OCI-LY1 (cell line): Measurements from ENCODE around the gene SLC22A1.

Experiments used
- H2AFZ ChIP-seq: fragments of 200-600 bp; sonication (generic), shearing (Covaris generic); 2 replicates; pipeline ENCODE4 v1.6.0; 2014; ENCODE audit warnings: antibody characterized with exemption, mild to moderate bottlenecking, low read length
- H3F3A ChIP-seq: fragments of 200-600 bp; sonication (generic), shearing (Covaris generic); 2 replicates; pipeline ENCODE4 v1.6.0; 2014; ENCODE audit warnings: mild to moderate bottlenecking, antibody characterized with exemption, low read length, moderate library complexity; ENCODE audit not compliant: insufficient read depth
- H3K27ac ChIP-seq: fragments of 200-600 bp; sonication (generic); 2 replicates; pipeline ENCODE4 v1.5.1; 2014; ENCODE audit warnings: low read length, mixed run types, mild to moderate bottlenecking, low read depth; ENCODE audit not compliant: poor library complexity, severe bottlenecking
- H3K27me3 ChIP-seq: fragments of 200-600 bp; sonication (generic); 2 replicates; pipeline ENCODE4 v1.6.0; 2014; ENCODE audit warnings: antibody characterized with exemption, mild to moderate bottlenecking, low read length, moderate library complexity; ENCODE audit not compliant: insufficient read depth
- H3K36me3 ChIP-seq: fragments of 200-600 bp; sonication (generic); 2 replicates; pipeline ENCODE4 v1.6.1; 2014; ENCODE audit warnings: mild to moderate bottlenecking, antibody characterized with exemption, low read length, moderate library complexity, mixed read lengths; ENCODE audit not compliant: insufficient read depth
- H3K4me1 ChIP-seq: fragments of 200-600 bp; sonication (generic); 2 replicates; pipeline ENCODE4 v1.5.1; 2014; ENCODE audit warnings: mild to moderate bottlenecking, low read length, moderate library complexity; ENCODE audit not compliant: insufficient read depth, severe bottlenecking
- H3K4me2 ChIP-seq: fragments of 200-600 bp; sonication (generic), shearing (Covaris generic); 2 replicates; pipeline ENCODE4 v1.6.1; 2014; ENCODE audit warnings: low read length
- H3K4me3 ChIP-seq: fragments of 200-600 bp; sonication (generic); 2 replicates; pipeline ENCODE4 v1.5.1; 2014; ENCODE audit warnings: low read length, low read depth, mild to moderate bottlenecking, mixed read lengths; ENCODE audit not compliant: poor library complexity, severe bottlenecking
- H3K79me2 ChIP-seq: fragments of 200-600 bp; shearing (Covaris generic); 2 replicates; pipeline ENCODE4 v1.6.1; 2016; ENCODE audit warnings: mixed run types, low read length, mixed read lengths; ENCODE audit not compliant: insufficient read depth
- H3K9ac ChIP-seq: fragments of 200-600 bp; sonication (generic), shearing (Covaris generic); 2 replicates; pipeline ENCODE4 v1.6.1; 2014; ENCODE audit warnings: mild to moderate bottlenecking, low read length, mixed read lengths
- H3K9me2 ChIP-seq: fragments of 200-600 bp; sonication (generic), shearing (Covaris generic); 2 replicates; pipeline ENCODE4 v1.6.1; 2014; ENCODE audit warnings: low read depth, mild to moderate bottlenecking, low read length, mixed read lengths
- H3K9me3 ChIP-seq: fragments of 200-600 bp; shearing (Covaris generic); 2 replicates; pipeline ENCODE4 v1.6.1; 2014; ENCODE audit warnings: low read length, mixed read lengths
- H4K20me1 ChIP-seq: fragments of 200-600 bp; sonication (generic), shearing (Covaris generic); 2 replicates; pipeline ENCODE4 v1.6.0; 2016; ENCODE audit warnings: mild to moderate bottlenecking, low read length; ENCODE audit not compliant: insufficient read depth
- EZH2 ChIP-seq: fragments of 200-600 bp; sonication (generic), shearing (Covaris generic); IDR thresholded peaks from 2 replicates; pipeline ENCODE4 v1.8.0; 2017; ENCODE audit warnings: borderline replicate concordance, mixed run types, mild to moderate bottlenecking, antibody characterized with exemption, low read length, moderate library complexity, mixed read lengths
- TF ChIP-seq, protein P1 (sequence below): fragments of 200-600 bp; sonication (generic), shearing (Covaris generic); IDR thresholded peaks from 2 replicates; pipeline ENCODE4 v1.5.1; 2017; ENCODE audit warnings: mild to moderate bottlenecking, antibody characterized with exemption, low read length, moderate library complexity, mixed read lengths

The SLC22A1 gene

DNA sequence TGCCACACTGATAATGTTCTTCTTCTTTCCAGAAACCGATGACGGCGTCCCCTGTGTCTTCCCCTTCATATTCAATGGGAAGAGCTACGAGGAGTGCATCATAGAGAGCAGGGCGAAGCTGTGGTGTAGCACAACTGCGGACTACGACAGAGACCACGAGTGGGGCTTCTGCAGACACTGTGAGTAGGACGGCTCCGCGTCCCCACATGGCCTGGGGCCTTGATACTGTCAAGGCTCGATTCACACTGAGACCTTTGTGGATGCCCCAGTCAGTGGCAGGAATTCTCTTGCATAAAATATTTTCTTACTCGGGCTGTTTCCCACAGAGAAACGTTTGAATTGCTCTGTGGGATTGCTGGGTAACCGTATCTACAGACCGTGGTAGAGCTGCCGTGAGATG, 41.5 kb upstream of the SLC22A1 start:
- H3K4me3 ChIP-seq, result no peak overlapping the region
- peaks cover 50% of the 10 kb centered on the region for H3K36me3 ChIP-seq
- no peaks in the 10 kb centered on the region for H3K79me2 ChIP-seq
- TF ChIP-seq, protein P1, sequence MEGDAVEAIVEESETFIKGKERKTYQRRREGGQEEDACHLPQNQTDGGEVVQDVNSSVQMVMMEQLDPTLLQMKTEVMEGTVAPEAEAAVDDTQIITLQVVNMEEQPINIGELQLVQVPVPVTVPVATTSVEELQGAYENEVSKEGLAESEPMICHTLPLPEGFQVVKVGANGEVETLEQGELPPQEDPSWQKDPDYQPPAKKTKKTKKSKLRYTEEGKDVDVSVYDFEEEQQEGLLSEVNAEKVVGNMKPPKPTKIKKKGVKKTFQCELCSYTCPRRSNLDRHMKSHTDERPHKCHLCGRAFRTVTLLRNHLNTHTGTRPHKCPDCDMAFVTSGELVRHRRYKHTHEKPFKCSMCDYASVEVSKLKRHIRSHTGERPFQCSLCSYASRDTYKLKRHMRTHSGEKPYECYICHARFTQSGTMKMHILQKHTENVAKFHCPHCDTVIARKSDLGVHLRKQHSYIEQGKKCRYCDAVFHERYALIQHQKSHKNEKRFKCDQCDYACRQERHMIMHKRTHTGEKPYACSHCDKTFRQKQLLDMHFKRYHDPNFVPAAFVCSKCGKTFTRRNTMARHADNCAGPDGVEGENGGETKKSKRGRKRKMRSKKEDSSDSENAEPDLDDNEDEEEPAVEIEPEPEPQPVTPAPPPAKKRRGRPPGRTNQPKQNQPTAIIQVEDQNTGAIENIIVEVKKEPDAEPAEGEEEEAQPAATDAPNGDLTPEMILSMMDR, result no peak
- TF ChIP-seq EZH2, result no peak
- no peak overlapping the region for H3K4me2 ChIP-seq
- H2AFZ ChIP-seq, result no peak overlapping the region
- H3K27me3 ChIP-seq, result no peaks in the 10 kb centered on the region
- H3K4me1 ChIP-seq, result no peaks in the 10 kb centered on the region
- H3F3A ChIP-seq, result no peaks in the 10 kb centered on the region
- no peaks in the 10 kb centered on the region for H3K9me3 ChIP-seq
- H3K9ac ChIP-seq, result no peak overlapping the region
- no peak overlapping the region for H3K27ac ChIP-seq
- no peaks in the 10 kb centered on the region for H4K20me1 ChIP-seq
- no peaks in the 10 kb centered on the region for H3K9me2 ChIP-seq

DNA sequence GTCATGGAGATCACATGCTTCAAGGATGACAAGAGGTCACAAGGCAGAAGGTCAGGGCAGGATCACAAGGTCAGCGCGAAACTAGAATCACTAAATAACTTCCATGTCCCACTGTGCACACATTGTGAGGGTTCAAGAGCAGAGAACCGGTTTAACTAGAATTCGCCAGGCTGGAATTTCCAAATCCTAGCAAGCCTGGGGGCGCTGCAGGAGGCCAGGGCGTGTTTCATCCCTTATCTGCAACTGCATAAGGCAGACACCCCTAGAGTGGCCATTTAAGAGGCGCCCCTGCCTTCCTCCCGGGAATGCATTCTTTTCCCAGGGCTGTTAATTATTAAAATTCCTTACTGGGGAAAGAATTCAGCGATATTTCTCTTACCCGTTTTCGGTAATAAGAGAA, 40.2 kb upstream of the SLC22A1 start:
- H2AFZ ChIP-seq, result no peak overlapping the region
- H3K27ac ChIP-seq, result no peak overlapping the region
- H3F3A ChIP-seq, result no peaks in the 10 kb centered on the region
- H3K4me1 ChIP-seq, result no peaks in the 10 kb centered on the region
- H4K20me1 ChIP-seq, result no peaks in the 10 kb centered on the region
- H3K4me3 ChIP-seq, result no peak overlapping the region
- H3K36me3 ChIP-seq, result peaks cover 55% of the 10 kb centered on the region
- no peaks in the 10 kb centered on the region for H3K9me3 ChIP-seq
- H3K4me2 ChIP-seq, result no peak overlapping the region
- H3K27me3 ChIP-seq, result no peaks in the 10 kb centered on the region
- no peaks in the 10 kb centered on the region for H3K79me2 ChIP-seq
- H3K9me2 ChIP-seq, result no peaks in the 10 kb centered on the region
- TF ChIP-seq, protein P1, result no peak
- no peak for TF ChIP-seq EZH2
- no peak overlapping the region for H3K9ac ChIP-seq

DNA sequence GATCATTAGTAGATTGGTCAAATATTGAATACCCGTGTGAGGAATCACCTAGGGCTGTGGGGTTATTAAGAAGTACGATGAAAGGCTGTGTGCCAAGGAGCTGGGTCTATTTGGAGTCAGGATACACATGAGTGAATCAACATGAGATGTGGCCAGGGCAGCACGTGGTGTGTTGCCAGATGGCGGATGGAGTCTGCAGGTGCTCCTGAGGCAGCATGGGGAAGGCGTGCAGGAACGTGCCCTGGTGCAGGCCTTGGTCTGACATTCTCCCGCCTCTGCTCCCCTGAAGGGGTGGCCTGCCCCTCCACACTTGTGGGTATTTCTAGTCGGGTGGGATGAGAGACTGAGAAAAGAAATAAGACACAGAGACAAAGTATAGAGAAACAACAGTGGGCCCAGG, 39.0 kb upstream of the SLC22A1 start:
- no peak overlapping the region for H3K4me3 ChIP-seq
- H4K20me1 ChIP-seq, result no peaks in the 10 kb centered on the region
- no peaks in the 10 kb centered on the region for H3F3A ChIP-seq
- H2AFZ ChIP-seq, result no peak overlapping the region
- H3K27ac ChIP-seq, result no peak overlapping the region
- H3K9me2 ChIP-seq, result no peaks in the 10 kb centered on the region
- TF ChIP-seq EZH2, result no peak
- TF ChIP-seq, protein P1, result no peak
- H3K27me3 ChIP-seq, result no peaks in the 10 kb centered on the region
- H3K4me1 ChIP-seq, result no peaks in the 10 kb centered on the region
- no peaks in the 10 kb centered on the region for H3K9me3 ChIP-seq
- no peak overlapping the region for H3K4me2 ChIP-seq
- H3K36me3 ChIP-seq, result peaks cover 56% of the 10 kb centered on the region
- no peaks in the 10 kb centered on the region for H3K79me2 ChIP-seq
- no peak overlapping the region for H3K9ac ChIP-seq
